Body of pancreas (tissue), 4 donors: ENCODE measurements around the gene EFNA3. TPM values are rescaled to one million over a fixed set of nuclear protein-coding genes. Genes with fewer than 3 reads are reported as not detected.

ENCODE experiments used
- ATAC-seq: fragments of 150-250 bp; one replicate; pipeline ENCODE4 v1.9.1; 2016
- DNase-seq, 4 donors: peaks; one replicate each; pipeline ENCODE4 v3.0.0-alpha.2; 2019
- H3K27ac ChIP-seq, 4 donors: fragments of 200-600 bp; sonication (generic); 1 replicate in 3 of 4; 2 replicates in 1 of 4; pipeline versions ENCODE4 v1.5.1 to v1.6.1; 2016 to 2019; ENCODE audit warnings: mild to moderate bottlenecking in 1 of 4, mixed read lengths in 1 of 4, moderate library complexity in 1 of 4
- H3K27me3 ChIP-seq, 2 donors: fragments of 200-600 bp; sonication (generic); one replicate each; pipeline ENCODE4 v1.6.0; 2016; ENCODE audit warnings: mild to moderate bottlenecking in 1 of 2
- H3K36me3 ChIP-seq, 2 donors: fragments of 200-600 bp; sonication (generic); replicated peaks in 1 of 2; 2 replicates each; pipeline ENCODE4 v1.5.1; 2016; ENCODE audit warnings: low read depth in 2 of 2; ENCODE audit not compliant: insufficient read depth in 1 of 2
- H3K4me1 ChIP-seq: fragments of 200-600 bp; sonication (generic); one replicate; pipeline ENCODE4 v1.6.0; 2016
- H3K4me3 ChIP-seq, 2 donors: fragments of 200-600 bp; sonication (generic); 1 replicate in 1 of 2; 2 replicates in 1 of 2; pipeline ENCODE4 v1.5.1; 2016 to 2019
- H3K9me3 ChIP-seq, 3 donors: fragments of 200-600 bp; sonication (generic); 1 replicate in 2 of 3; 2 replicates in 1 of 3; pipeline ENCODE4 v1.5.1; 2016
- POLR2A ChIP-seq, 3 donors: fragments of 450-650 bp; IDR thresholded peaks; one replicate each; pipeline ENCODE4 v1.6.1; 2016; ENCODE audit warnings: antibody characterized with exemption in 3 of 3, mild to moderate bottlenecking in 2 of 3
- WGBS, 2 donors: methylation state at CpG; one replicate each; pipeline ENCODE4 v1.1.5; 2017; 5-methylcytosine and 5-hydroxymethylcytosine counted together
- intact Hi-C: fragments of 100-400 bp; cut with DNase I; formaldehyde crosslinking; loops from one replicate; pipeline ENCODE4 v1.15.1; 2023
- total RNA-seq, 2 donors: library from RNA; depleted of rRNA; stranded (reverse); fragments of >200 nt; gene quantifications; one replicate each; pipeline ENCODE4 v1.1.0, GENCODE V29; 2016
- TF ChIP-seq, protein P1 (sequence below), 7 experiments: fragments of 450-650 bp in 4 of 7; fragments of 200-600 bp in 3 of 7; sonication (generic) in 3 of 7; IDR thresholded peaks; one replicate each; pipeline ENCODE4 v1.5.1; 2016 to 2019; ENCODE audit warnings: antibody characterized with exemption in 7 of 7

Gene EFNA3
- total RNA-seq, 2 donors from 2014 or later: 1.8 TPM; not detected in 1

DNA sequence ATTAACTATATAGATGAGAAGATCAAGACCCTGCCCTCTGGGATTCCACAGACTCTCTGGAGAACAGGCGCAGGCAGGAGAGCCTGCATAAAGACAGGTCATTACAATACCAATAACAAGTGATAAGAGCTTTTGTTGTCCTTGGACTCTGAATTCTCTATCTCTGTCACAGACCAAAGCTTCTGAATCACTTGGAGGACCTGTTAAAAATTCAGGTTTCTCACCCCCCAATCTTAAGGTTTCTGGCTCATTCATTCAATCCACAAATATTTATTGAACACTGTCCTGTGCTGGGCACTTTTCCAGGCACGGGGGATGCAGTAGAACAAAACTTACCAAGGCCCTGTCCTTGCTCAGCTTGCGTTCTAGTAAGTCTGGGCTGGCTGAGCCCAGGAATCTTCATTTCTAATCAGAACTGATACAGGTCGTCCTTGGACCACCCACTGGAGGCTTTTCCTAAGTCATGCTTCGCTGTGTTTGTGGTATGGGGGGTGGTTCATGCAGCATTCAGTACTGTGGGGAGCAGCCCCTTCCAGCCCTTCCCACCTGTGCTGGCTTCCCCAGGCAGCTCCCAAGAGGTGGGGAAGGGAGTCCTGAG is 13.7 kb upstream of the EFNA3 start:
- H3K4me1 ChIP-seq: peaks cover 37% of the 10 kb centered on the region
- DNase-seq (no peak), ATAC-seq (no peak)
- no peak overlapping the region for H3K4me3 ChIP-seq
- intact Hi-C loops: no loop called here
- WGBS, 2 donors: 38 to 42% methylated on average over 5 of the region's 5 CpGs
- H3K27ac ChIP-seq: no peak overlapping the region
- no peaks in the 10 kb centered on the region for H3K27me3 ChIP-seq
- H3K9me3 ChIP-seq: no peaks in the 10 kb centered on the region
- TF ChIP-seq POLR2A (IDR thresholded peaks at IDR 0.05): no peak
- TF ChIP-seq, protein P1, sequence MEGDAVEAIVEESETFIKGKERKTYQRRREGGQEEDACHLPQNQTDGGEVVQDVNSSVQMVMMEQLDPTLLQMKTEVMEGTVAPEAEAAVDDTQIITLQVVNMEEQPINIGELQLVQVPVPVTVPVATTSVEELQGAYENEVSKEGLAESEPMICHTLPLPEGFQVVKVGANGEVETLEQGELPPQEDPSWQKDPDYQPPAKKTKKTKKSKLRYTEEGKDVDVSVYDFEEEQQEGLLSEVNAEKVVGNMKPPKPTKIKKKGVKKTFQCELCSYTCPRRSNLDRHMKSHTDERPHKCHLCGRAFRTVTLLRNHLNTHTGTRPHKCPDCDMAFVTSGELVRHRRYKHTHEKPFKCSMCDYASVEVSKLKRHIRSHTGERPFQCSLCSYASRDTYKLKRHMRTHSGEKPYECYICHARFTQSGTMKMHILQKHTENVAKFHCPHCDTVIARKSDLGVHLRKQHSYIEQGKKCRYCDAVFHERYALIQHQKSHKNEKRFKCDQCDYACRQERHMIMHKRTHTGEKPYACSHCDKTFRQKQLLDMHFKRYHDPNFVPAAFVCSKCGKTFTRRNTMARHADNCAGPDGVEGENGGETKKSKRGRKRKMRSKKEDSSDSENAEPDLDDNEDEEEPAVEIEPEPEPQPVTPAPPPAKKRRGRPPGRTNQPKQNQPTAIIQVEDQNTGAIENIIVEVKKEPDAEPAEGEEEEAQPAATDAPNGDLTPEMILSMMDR (IDR thresholded peaks at IDR 0.05): no peak
- H3K36me3 ChIP-seq: no peaks in the 10 kb centered on the region

DNA sequence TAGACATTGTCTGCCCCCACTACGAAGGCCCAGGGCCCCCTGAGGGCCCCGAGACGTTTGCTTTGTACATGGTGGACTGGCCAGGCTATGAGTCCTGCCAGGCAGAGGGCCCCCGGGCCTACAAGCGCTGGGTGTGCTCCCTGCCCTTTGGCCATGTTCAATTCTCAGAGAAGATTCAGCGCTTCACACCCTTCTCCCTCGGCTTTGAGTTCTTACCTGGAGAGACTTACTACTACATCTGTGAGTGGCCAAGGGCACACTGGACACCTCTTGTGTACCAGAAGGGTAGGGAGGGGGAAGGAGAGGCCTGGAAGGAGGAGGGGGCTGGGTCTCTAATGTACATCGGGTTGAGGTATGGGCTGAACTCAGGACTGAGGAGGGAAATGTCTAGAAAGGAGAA is 11.9 kb upstream of the EFNA3 start:
- Histone ChIP-seq H3K4me3 (no peak overlapping the region), H3K36me3 (no peaks in the 10 kb centered on the region), H3K9me3 (no peaks in the 10 kb centered on the region), H3K27me3 (no peaks in the 10 kb centered on the region), H3K4me1 (peaks cover 45% of the 10 kb centered on the region), H3K27ac (no peak overlapping the region)
- intact Hi-C loops: no loop called here
- no peak for ATAC-seq
- DNase-seq: no peak
- WGBS, 2 donors: 71 to 82% methylated on average over 1 to 8 of the region's 8 CpGs
- TF ChIP-seq, protein P1 (IDR thresholded peaks at IDR 0.05): no peak
- no peak for TF ChIP-seq POLR2A (IDR thresholded peaks at IDR 0.05)

DNA sequence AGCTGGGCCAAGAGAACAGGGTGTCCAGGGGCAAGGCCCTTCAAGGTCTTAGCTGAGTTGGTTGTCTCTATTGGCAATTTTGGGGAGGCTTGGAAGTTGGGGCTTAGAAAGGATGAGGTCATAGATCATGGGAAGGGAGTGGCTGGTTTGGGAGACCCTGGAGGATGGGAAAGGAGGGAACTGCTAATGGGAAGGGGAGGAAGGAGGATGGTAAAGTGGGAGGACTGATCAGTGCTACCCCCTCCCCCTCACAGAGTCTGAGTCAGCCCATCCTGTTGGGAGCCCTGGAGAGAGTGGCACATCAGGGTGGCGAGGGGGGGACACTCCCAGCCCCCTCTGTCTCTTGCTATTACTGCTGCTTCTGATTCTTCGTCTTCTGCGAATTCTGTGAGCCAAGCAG is 10.0 kb upstream of the EFNA3 start:
- intact Hi-C loops: no loop called here

DNA sequence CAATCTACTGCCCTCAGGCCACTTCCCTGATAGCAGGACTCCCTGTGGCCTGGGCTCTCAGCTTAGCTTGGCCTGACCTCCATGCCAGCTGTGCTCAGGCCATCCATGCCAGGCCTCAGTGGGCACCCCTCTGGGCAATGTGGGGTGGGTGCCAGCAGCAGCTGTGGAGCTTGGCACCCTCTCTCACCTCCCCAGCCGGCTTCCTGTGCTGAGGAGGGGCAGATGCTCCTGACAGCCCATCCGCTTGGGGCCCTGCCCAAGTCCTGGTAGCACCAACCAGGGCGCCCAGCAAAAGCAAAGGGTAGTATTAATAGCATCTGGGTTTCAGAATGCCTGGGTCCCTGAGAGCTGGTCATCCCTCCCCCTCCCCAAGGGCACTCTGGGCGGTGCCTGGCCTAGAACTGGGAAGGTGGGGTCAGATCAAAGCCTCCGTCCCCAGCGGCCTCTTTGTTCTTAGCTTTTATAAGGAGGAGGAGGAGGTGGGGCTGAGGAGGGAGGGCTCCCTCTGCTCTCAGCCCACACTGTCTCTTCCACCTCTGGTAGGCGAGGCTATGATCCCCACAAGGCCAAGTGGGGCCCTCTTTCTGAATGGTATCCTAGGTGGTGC is 9.0 kb upstream of the EFNA3 start:
- DNase-seq (no peak), ATAC-seq (no peak)
- Histone ChIP-seq H3K4me1 (peaks cover 21% of the 10 kb centered on the region), H3K4me3 (no peak overlapping the region), H3K27me3 (no peaks in the 10 kb centered on the region), H3K27ac (no peak overlapping the region), H3K9me3 (no peaks in the 10 kb centered on the region), H3K36me3 (no peaks in the 10 kb centered on the region)
- intact Hi-C loops: no loop called here
- WGBS, 2 donors: 76 to 100% methylated on average over 2 to 7 of the region's 7 CpGs
- no peak for TF ChIP-seq POLR2A (IDR thresholded peaks at IDR 0.05)
- TF ChIP-seq, protein P1 (IDR thresholded peaks at IDR 0.05): no peak

More for the DNA sequence above, 10.0 kb upstream of the EFNA3 start:
- Histone ChIP-seq H3K36me3 (no peaks in the 10 kb centered on the region), H3K27ac (no peak overlapping the region), H3K4me1 (peaks cover 28% of the 10 kb centered on the region), H3K4me3 (no peak overlapping the region), H3K27me3 (no peaks in the 10 kb centered on the region), H3K9me3 (no peaks in the 10 kb centered on the region)
- no peak for TF ChIP-seq POLR2A (IDR thresholded peaks at IDR 0.05)
- TF ChIP-seq, protein P1 (IDR thresholded peaks at IDR 0.05): no peak
- WGBS, 2 donors: 90 to 92% methylated on average over 3 of the region's 3 CpGs
- ATAC-seq (no peak), DNase-seq (no peak)

DNA sequence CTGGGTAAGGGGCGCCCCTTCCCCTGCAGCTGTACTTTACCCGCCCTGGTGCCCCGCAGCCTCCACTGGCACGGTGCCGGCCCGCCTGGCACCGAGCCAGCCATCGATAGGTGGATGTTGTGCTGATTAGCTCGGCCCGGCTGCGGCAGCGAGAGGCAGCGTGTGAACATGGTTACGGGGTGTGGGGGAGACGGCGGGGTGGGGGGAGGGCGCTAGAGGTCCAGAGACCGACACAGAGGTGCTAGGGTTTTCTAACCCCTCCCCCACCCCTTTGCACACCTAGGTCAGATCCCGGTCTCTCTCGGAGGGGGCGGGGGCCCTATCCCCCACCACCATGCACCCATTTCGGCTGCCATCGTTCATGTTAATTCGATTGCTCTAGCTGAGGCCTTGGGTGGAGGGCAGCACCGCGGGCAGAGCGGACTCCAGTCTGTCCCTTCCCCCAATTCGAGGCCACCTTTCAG is 8.4 kb upstream of the EFNA3 start:
- H3K27ac ChIP-seq: no peak overlapping the region
- intact Hi-C loops: no loop called here
- H3K36me3 ChIP-seq: no peaks in the 10 kb centered on the region
- no peak for ATAC-seq
- DNase-seq: no peak
- H3K4me3 ChIP-seq: no peak overlapping the region
- H3K27me3 ChIP-seq: no peaks in the 10 kb centered on the region
- 20 to 39% methylated on average over 5 to 19 of the region's 28 CpGs for WGBS, 2 donors
- H3K4me1 ChIP-seq: peaks cover 16% of the 10 kb centered on the region
- TF ChIP-seq, protein P1 (IDR thresholded peaks at IDR 0.05): no peak
- TF ChIP-seq POLR2A (IDR thresholded peaks at IDR 0.05): no peak
- H3K9me3 ChIP-seq: no peaks in the 10 kb centered on the region
